K562 (cell line): ENCODE results near the gene MMP24. TPM values are rescaled to one million over a fixed set of nuclear protein-coding genes. Genes with fewer than 3 reads are reported as not detected.

Experiments used
- ATF7 ChIP-seq: fragments of 450-650 bp; IDR thresholded peaks from 2 replicates; pipeline ENCODE4 v1.7.1; 2014; ENCODE audit warnings: mild to moderate bottlenecking, moderate library complexity
- BRD4 ChIP-seq: fragments of 200-600 bp; sonication (generic); IDR thresholded peaks from 2 replicates; pipeline ENCODE4 v1.6.1; 2017; ENCODE audit warnings: inconsistent platforms
- DPF2 ChIP-seq: fragments of 450-650 bp; IDR thresholded peaks from 2 replicates; pipeline ENCODE4 v1.6.1; 2016
- E2F6 ChIP-seq, 2 experiments: IDR thresholded peaks; 2 replicates each; pipeline ENCODE4 v1.6.1; 2011; ENCODE audit warnings: borderline replicate concordance in 1 of 2, control low read depth in 1 of 2, low read depth in 1 of 2, low read length in 1 of 2, mild to moderate bottlenecking in 1 of 2, mixed read lengths in 1 of 2, moderate library complexity in 1 of 2; ENCODE audit not compliant: insufficient read depth in 1 of 2, insufficient read length in 1 of 2, poor library complexity in 1 of 2, severe bottlenecking in 1 of 2; ENCODE audit errors: extremely low read depth in 1 of 2
- EP300 ChIP-seq: IDR thresholded peaks from 2 replicates; pipeline ENCODE4 v1.6.1; 2012; ENCODE audit warnings: low read length, improper control_type of control experiment
- ILF3 ChIP-seq: fragments of 450-650 bp; IDR thresholded peaks from 2 replicates; pipeline ENCODE4 v1.6.1; 2018; ENCODE audit warnings: antibody characterized with exemption, mild to moderate bottlenecking, moderate library complexity, borderline replicate concordance
- JUND ChIP-seq, 2 experiments: IDR thresholded peaks; 2 replicates in 1 of 2; 3 replicates in 1 of 2; pipeline ENCODE4 v1.6.1; 2011; ENCODE audit warnings: borderline replicate concordance in 2 of 2, low read depth in 2 of 2, low read length in 2 of 2, improper control_type of control experiment in 1 of 2, missing biosample characterization in 1 of 2, missing genetic modification characterization in 1 of 2, missing genetic modification reagents in 1 of 2
- MAFK ChIP-seq: IDR thresholded peaks from 2 replicates; pipeline ENCODE4 v1.6.1; 2011; ENCODE audit warnings: low read length, improper control_type of control experiment
- MTA1 ChIP-seq: fragments of 450-650 bp; IDR thresholded peaks from 2 replicates; pipeline ENCODE4 v1.6.1; 2017; ENCODE audit warnings: borderline replicate concordance
- NBN ChIP-seq: fragments of 450-650 bp; IDR thresholded peaks from 2 replicates; pipeline ENCODE4 v1.6.1; 2016; ENCODE audit warnings: low read depth, mild to moderate bottlenecking
- NCOA4 ChIP-seq: fragments of 450-650 bp; IDR thresholded peaks from 2 replicates; pipeline ENCODE4 v1.6.1; 2018; ENCODE audit warnings: mild to moderate bottlenecking; ENCODE audit not compliant: partially characterized antibody
- NFE2 ChIP-seq: IDR thresholded peaks from 2 replicates; pipeline ENCODE4 v1.6.1; 2014; ENCODE audit warnings: antibody characterized with exemption, low read depth
- POLR2AphosphoS5 ChIP-seq: IDR thresholded peaks from 2 replicates; pipeline ENCODE4 v1.6.1; 2011; ENCODE audit warnings: mild to moderate bottlenecking, low read depth, low read length, moderate library complexity; ENCODE audit not compliant: control insufficient read depth, insufficient read depth
- RFX5 ChIP-seq: IDR thresholded peaks from 2 replicates; pipeline ENCODE4 v1.6.1; 2011; ENCODE audit warnings: low read depth, mild to moderate bottlenecking, improper control_type of control experiment, low read length
- SIRT6 ChIP-seq: IDR thresholded peaks from one replicate; pipeline ENCODE4 v1.6.1; 2012; ENCODE audit warnings: low read depth, mild to moderate bottlenecking, control low read depth, inconsistent platforms, low read length, moderate library complexity
- SPI1 ChIP-seq: IDR thresholded peaks from 2 replicates; pipeline ENCODE4 v1.6.1; 2011; ENCODE audit warnings: low read depth, low read length, control low read depth, borderline replicate concordance
- TBP ChIP-seq: optimal IDR thresholded peaks from 2 replicates; pipeline ENCODE3; 2011; ENCODE audit warnings: low read depth, low read length, improper control_type of control experiment
- XRCC4 ChIP-seq: IDR thresholded peaks from one replicate; pipeline ENCODE4 v1.6.1; 2011; ENCODE audit not compliant: insufficient read depth, insufficient read length; ENCODE audit errors: extremely low read depth
- XRCC5 ChIP-seq: fragments of 200-400 bp; formaldehyde crosslinking; IDR thresholded peaks from 2 replicates; pipeline ENCODE4 v1.6.1; 2017; ENCODE audit warnings: low read depth, mild to moderate bottlenecking, low read length
- ZEB2 ChIP-seq: fragments of 450-650 bp; IDR thresholded peaks from 2 replicates; pipeline ENCODE4 v1.6.1; 2016
- ZNF124 ChIP-seq: sonication (generic); formaldehyde crosslinking; IDR thresholded peaks from 2 replicates; pipeline ENCODE4 v1.8.1; 2022; ENCODE audit warnings: missing genetic modification reagents
- ZNF668 ChIP-seq: fragments of 250-450 bp; sonication (Bioruptor Pico); IDR thresholded peaks from 2 replicates; pipeline ENCODE4 v1.8.0; 2022; ENCODE audit warnings: mild to moderate bottlenecking, inconsistent platforms
- ZNF76 ChIP-seq: fragments of 250-450 bp; sonication (Bioruptor Pico); IDR thresholded peaks from 2 replicates; pipeline ENCODE4 v1.4.0; 2020; ENCODE audit warnings: mild to moderate bottlenecking, moderate library complexity, borderline replicate concordance
- polyA plus RNA-seq, 8 experiments: library from polyadenylated mRNA; depleted of rRNA in 4 of 8; stranded (reverse) in 5 of 8; unstranded in 3 of 8; fragments of >200 nt; fragmentation: Nextera tagmentation in 2 of 8; fragmentation: Illumina TruSeq in 1 of 8; extraction: Ambion mirVana in 2 of 8; extraction: Trizol in 1 of 8; gene quantifications; 2 replicates each; pipeline versions ENCODE4 v1.2.1 to v1.2.3, GENCODE V29; 2011 to 2014; ENCODE audit warnings: inconsistent platforms in 1 of 8, missing spikeins in 1 of 8
- total RNA-seq, 7 experiments: library from RNA; depleted of rRNA in 6 of 7; stranded (reverse); fragments of >200 nt in 6 of 7; fragmentation: Illumina TruSeq in 2 of 7; extraction: Trizol in 2 of 7; gene quantifications; 2 replicates each; pipeline versions ENCODE4 v1.2.1 to v1.2.3, GENCODE V29; 2011 to 2021; ENCODE audit warnings: low replicate concordance in 1 of 7
- TF ChIP-seq, protein P1 (sequence below): IDR thresholded peaks from 2 replicates; pipeline ENCODE4 v1.6.1; 2014; ENCODE audit warnings: antibody characterized with exemption
- TF ChIP-seq, protein P2 (sequence below): sonication (generic); IDR thresholded peaks from 2 replicates; pipeline ENCODE4 v1.6.1; 2016
- TF ChIP-seq, protein P3 (sequence below): fragments of 250-450 bp; sonication (Bioruptor Pico); IDR thresholded peaks from 2 replicates; pipeline ENCODE4 v1.5.0; 2020; ENCODE audit warnings: mild to moderate bottlenecking, borderline replicate concordance

MMP24 gene
- total and polyA plus RNA-seq, 9 of the 15 experiments (the other 6 are each of a cell fraction or from before 2014, with no cell fraction given) = 0.03 to 0.07 (median 0.03) TPM; not detected in 6

- no peak for TF ChIP-seq SPI1
- TF ChIP-seq, protein P1, sequence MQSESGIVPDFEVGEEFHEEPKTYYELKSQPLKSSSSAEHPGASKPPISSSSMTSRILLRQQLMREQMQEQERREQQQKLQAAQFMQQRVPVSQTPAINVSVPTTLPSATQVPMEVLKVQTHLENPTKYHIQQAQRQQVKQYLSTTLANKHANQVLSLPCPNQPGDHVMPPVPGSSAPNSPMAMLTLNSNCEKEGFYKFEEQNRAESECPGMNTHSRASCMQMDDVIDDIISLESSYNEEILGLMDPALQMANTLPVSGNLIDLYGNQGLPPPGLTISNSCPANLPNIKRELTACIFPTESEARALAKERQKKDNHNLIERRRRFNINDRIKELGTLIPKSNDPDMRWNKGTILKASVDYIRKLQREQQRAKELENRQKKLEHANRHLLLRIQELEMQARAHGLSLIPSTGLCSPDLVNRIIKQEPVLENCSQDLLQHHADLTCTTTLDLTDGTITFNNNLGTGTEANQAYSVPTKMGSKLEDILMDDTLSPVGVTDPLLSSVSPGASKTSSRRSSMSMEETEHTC = peak; percentile 76
- no peak for TF ChIP-seq MTA1
- no peak for TF ChIP-seq TBP
- TF ChIP-seq ZEB2 = no peak
- no peak for TF ChIP-seq ZNF668
- TF ChIP-seq NBN = no peak
- no peak for TF ChIP-seq ZNF124
- peak; percentile 71 for TF ChIP-seq NFE2
- TF ChIP-seq SIRT6 = no peak
- TF ChIP-seq XRCC4 = no peak
- TF ChIP-seq BRD4 = no peak
- TF ChIP-seq, protein P2, sequence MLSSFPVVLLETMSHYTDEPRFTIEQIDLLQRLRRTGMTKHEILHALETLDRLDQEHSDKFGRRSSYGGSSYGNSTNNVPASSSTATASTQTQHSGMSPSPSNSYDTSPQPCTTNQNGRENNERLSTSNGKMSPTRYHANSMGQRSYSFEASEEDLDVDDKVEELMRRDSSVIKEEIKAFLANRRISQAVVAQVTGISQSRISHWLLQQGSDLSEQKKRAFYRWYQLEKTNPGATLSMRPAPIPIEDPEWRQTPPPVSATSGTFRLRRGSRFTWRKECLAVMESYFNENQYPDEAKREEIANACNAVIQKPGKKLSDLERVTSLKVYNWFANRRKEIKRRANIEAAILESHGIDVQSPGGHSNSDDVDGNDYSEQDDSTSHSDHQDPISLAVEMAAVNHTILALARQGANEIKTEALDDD = no peak
- peak; percentile 33; the same call in 1 of the 2 replicates for TF ChIP-seq DPF2
- no peak for TF ChIP-seq ATF7
- TF ChIP-seq, protein P3, sequence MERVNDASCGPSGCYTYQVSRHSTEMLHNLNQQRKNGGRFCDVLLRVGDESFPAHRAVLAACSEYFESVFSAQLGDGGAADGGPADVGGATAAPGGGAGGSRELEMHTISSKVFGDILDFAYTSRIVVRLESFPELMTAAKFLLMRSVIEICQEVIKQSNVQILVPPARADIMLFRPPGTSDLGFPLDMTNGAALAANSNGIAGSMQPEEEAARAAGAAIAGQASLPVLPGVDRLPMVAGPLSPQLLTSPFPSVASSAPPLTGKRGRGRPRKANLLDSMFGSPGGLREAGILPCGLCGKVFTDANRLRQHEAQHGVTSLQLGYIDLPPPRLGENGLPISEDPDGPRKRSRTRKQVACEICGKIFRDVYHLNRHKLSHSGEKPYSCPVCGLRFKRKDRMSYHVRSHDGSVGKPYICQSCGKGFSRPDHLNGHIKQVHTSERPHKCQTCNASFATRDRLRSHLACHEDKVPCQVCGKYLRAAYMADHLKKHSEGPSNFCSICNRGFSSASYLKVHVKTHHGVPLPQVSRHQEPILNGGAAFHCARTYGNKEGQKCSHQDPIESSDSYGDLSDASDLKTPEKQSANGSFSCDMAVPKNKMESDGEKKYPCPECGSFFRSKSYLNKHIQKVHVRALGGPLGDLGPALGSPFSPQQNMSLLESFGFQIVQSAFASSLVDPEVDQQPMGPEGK = no peak
- no peak for TF ChIP-seq XRCC5
- TF ChIP-seq RFX5 = no peak
- TF ChIP-seq POLR2AphosphoS5 = no peak
- peak; percentile 67 for TF ChIP-seq MAFK
- TF ChIP-seq JUND (IDR thresholded peaks at IDR 0.05; ENCODE audit: borderline replicate concordance, low read depth, low read length) = peak; percentile 48; the same call in 1 of the 2 replicates
- TF ChIP-seq JUND (tag; IDR thresholded peaks at IDR 0.05; ENCODE audit: borderline replicate concordance, low read depth, low read length) = peak; percentile 50; the same call in 1 of the 3 replicates
- no peak for TF ChIP-seq NCOA4
- TF ChIP-seq EP300 = 0 out of 2 replicates have a peak, but pooled peaks have one; percentile 19
- TF ChIP-seq ZNF76 (CRISPR knock-in tag) = no peak
- no peak for TF ChIP-seq ILF3
- TF ChIP-seq E2F6 (IDR thresholded peaks at IDR 0.05; ENCODE audit: borderline replicate concordance in 1 of 2, extremely low read depth in 1 of 2, insufficient read depth in 1 of 2, insufficient read length in 1 of 2, low read depth in 1 of 2, low read length in 1 of 2, poor library complexity in 1 of 2, severe bottlenecking in 1 of 2) = peak in 1 of 2 experiments; percentile 46
These were observed 84.9 kb downstream of the MMP24 start (continued) for GRCh38 chr20:35311409-35311808.
